SJCRH30 (cell line): Measurements from ENCODE around the gene OR5L2. TPM values are rescaled to one million over a fixed set of nuclear protein-coding genes. Genes with fewer than 3 reads are reported as not detected.

Experiments
- total RNA-seq: library from RNA; depleted of rRNA; stranded (reverse); fragments of >200 nt; shearing (Covaris generic); gene quantifications from 2 replicates; pipeline ENCODE4 v1.2.3, GENCODE V29; 2014; rRNA removed

The OR5L2 gene
- total RNA-seq, 1 experiment from 2014 or later = not detected

Other genes with a start within 250 kb of the OR5L2 start
- gene OR4C11, start 219.6 kb upstream of the OR5L2 start, total RNA-seq = not detected in 2 replicates
- gene OR4P4, start 192.1 kb upstream of the OR5L2 start, total RNA-seq = not detected in 2 replicates
- not detected in 2 replicates for gene OR4S2, start 178.9 kb upstream of the OR5L2 start, total RNA-seq
- not detected in 2 replicates for gene OR4C6, start 165.0 kb upstream of the OR5L2 start, total RNA-seq
- not detected in 2 replicates for gene OR5D13, start 53.8 kb upstream of the OR5L2 start, total RNA-seq
- not detected in 2 replicates for gene OR5D14, start 31.7 kb upstream of the OR5L2 start, total RNA-seq
- gene OR5L1, start 15.9 kb upstream of the OR5L2 start, total RNA-seq = not detected in 2 replicates
- not detected in 2 replicates for gene OR5D18, start 7.6 kb upstream of the OR5L2 start, total RNA-seq
- not detected in 2 replicates for gene OR5D16, start 11.5 kb downstream of the OR5L2 start, total RNA-seq
- not detected in 2 replicates for gene TRIM51, start 56.1 kb downstream of the OR5L2 start, total RNA-seq
- not detected in 2 replicates for gene OR5W2, start 87.4 kb downstream of the OR5L2 start, total RNA-seq
- gene OR5I1, start 109.2 kb downstream of the OR5L2 start, total RNA-seq = not detected in 2 replicates
- not detected in 2 replicates for gene OR10AG1, start 142.7 kb downstream of the OR5L2 start, total RNA-seq
- not detected in 2 replicates for gene OR5F1, start 167.4 kb downstream of the OR5L2 start, total RNA-seq
- gene OR5AS1, start 200.4 kb downstream of the OR5L2 start, total RNA-seq = not detected in 2 replicates